Left cardiac atrium (tissue), 4 donors: ENCODE results near the gene DCAF11. TPM values are rescaled to one million over a fixed set of nuclear protein-coding genes. Genes with fewer than 3 reads are reported as not detected.

Source experiments
- ATAC-seq, 2 donors: fragments of 200-7000 bp; cut with Tn5 transposase; one replicate each; pipeline ENCODE4 v1.9.1; 2020; ENCODE audit warnings: mild to moderate bottlenecking in 2 of 2, moderate library complexity in 2 of 2
- DNase-seq: peaks from one replicate; pipeline ENCODE4 v3.0.0-alpha.2; 2020
- intact Hi-C, 2 donors: fragments of 100-400 bp; cut with DNase I; formaldehyde crosslinking; loops; one replicate each; pipeline versions ENCODE4 v1.14.1 to v1.15.1; 2022 to 2023
- long read RNA-seq: library from polyadenylated mRNA; unstranded; transcript quantifications from one replicate; pipeline ENCODE4 v2.0.0, GENCODE V29; 2021
- total RNA-seq, 2 donors: library from RNA; stranded (reverse); fragmentation: NEBNext Ultra II Directional; extraction: Animal tissue kit (Norgen Biotek cat#: 25700); gene quantifications; one replicate each; pipeline ENCODE4 v1.2.1, GENCODE V29; 2021
- donor health status: DM: no; HTN: yes; CAD: no.
- donor health status: DM: no; HTN: yes; CAD: no; lungs with severe emphysema.
- donor health status: DM: yes; HTN: yes; CAD: no.
- donor health status: Dilated cardiomyopathy.

DCAF11 gene
- 10 to 100 TPM; 59.6 to 60.2 TPM for total RNA-seq
- long read RNA-seq, full-length matches to known transcripts = 76 of 111 reads
- long read RNA-seq, partial matches to known transcripts = 17 of 111 reads
- long read RNA-seq, other reads (novel, unspliced or antisense) = 18 of 111 reads

- intact Hi-C loops = loop anchor here in 1 of 2 donors (5.0 kb wide), 1 partner anchor 33 kb away; the partner anchor contains the start of genes PSME2 and RNF31
- ATAC-seq = peak; percentile 94 to 97
These were observed at the start of gene DCAF11, which contains the start of gene NRL for GRCh38 chr14:24114532-24115421. Gene DCAF11 (plus strand): TSS chr14:24114777. CDS start chr14:24115595, 818 bp downstream. Gene NRL (minus strand): TSS chr14:24114949. CDS start chr14:24082848, 32,101 bp downstream.

GRCh38 chr14:24064856-24065255 lies 49.7 kb upstream of the DCAF11 start:
- DNase-seq = no peak
- intact Hi-C loops = no loop called here
- no peak for ATAC-seq

More at GRCh38 chr14:24114532-24115421, at the start of gene DCAF11, which contains the start of gene NRL:
- DNase-seq = peak; percentile 98

GRCh38 chr14:24065408-24065807 lies 49.2 kb upstream of the DCAF11 start:
- DNase-seq = no peak
- ATAC-seq = no peak
- intact Hi-C loops = no loop called here

- DNase-seq (no peak), ATAC-seq (no peak)
- intact Hi-C loops = no loop called here
These were observed 48.0 kb upstream of the DCAF11 start for GRCh38 chr14:24066496-24067132.

GRCh38 chr14:24067133-24068082 lies 47.2 kb upstream of the DCAF11 start:
- ATAC-seq (peak in 1 of 2 donors; percentile 50), DNase-seq (no peak)
- intact Hi-C loops = no loop called here

GRCh38 chr14:24068711-24069410 lies 45.7 kb upstream of the DCAF11 start:
- DNase-seq (no peak), ATAC-seq (no peak)
- intact Hi-C loops = no loop called here

GRCh38 chr14:24069411-24069735 lies 45.2 kb upstream of the DCAF11 start:
- no peak for DNase-seq
- intact Hi-C loops = no loop called here
- no peak for ATAC-seq

- no peak for ATAC-seq
- intact Hi-C loops = no loop called here
These were observed 44.1 kb upstream of the DCAF11 start for GRCh38 chr14:24070285-24071143.

GRCh38 chr14:24071144-24071697 lies 43.4 kb upstream of the DCAF11 start, which contains the start of gene CPNE6:
Gene CPNE6 (plus strand): TSS chr14:24071562. CDS start chr14:24072937, 1,375 bp downstream.
- DNase-seq (no peak), ATAC-seq (no peak)
- intact Hi-C loops = no loop called here

More at GRCh38 chr14:24070285-24071143, 44.1 kb upstream of the DCAF11 start:
- DNase-seq = no peak

GRCh38 chr14:24071836-24072430 lies 42.6 kb upstream of the DCAF11 start:
- no peak for ATAC-seq
- no peak for DNase-seq
- intact Hi-C loops = no loop called here

- intact Hi-C loops = no loop called here
- no peak for ATAC-seq
- no peak for DNase-seq
These were observed 42.1 kb upstream of the DCAF11 start for GRCh38 chr14:24072436-24072835.

GRCh38 chr14:24072881-24073877 lies 41.4 kb upstream of the DCAF11 start:
- ATAC-seq = no peak
- DNase-seq = no peak
- intact Hi-C loops = no loop called here

GRCh38 chr14:24074625-24075484 lies 39.7 kb upstream of the DCAF11 start:
- ATAC-seq (no peak), DNase-seq (no peak)
- intact Hi-C loops = no loop called here

GRCh38 chr14:24075485-24076301 lies 38.9 kb upstream of the DCAF11 start:
- ATAC-seq (no peak), DNase-seq (no peak)
- intact Hi-C loops = no loop called here
